GM19467 (cell line): ENCODE data around the gene PACS2.

Experiments used
- ATAC-seq: cut with Tn5 transposase; IDR thresholded peaks from one replicate; pipeline ENCODE4 v1.9.1; 2021; ENCODE audit warnings: mild to moderate bottlenecking, moderate library complexity; ENCODE audit not compliant: unreplicated experiment

PACS2 gene

GRCh38 chr14:105419195-105420091, 104.9 kb downstream of the PACS2 start, which contains the start of gene MTA1:
MTA1 (plus strand) TSS chr14:105419827; CDS start chr14:105420036, 209 bp downstream.
- no peak for ATAC-seq

DNA sequence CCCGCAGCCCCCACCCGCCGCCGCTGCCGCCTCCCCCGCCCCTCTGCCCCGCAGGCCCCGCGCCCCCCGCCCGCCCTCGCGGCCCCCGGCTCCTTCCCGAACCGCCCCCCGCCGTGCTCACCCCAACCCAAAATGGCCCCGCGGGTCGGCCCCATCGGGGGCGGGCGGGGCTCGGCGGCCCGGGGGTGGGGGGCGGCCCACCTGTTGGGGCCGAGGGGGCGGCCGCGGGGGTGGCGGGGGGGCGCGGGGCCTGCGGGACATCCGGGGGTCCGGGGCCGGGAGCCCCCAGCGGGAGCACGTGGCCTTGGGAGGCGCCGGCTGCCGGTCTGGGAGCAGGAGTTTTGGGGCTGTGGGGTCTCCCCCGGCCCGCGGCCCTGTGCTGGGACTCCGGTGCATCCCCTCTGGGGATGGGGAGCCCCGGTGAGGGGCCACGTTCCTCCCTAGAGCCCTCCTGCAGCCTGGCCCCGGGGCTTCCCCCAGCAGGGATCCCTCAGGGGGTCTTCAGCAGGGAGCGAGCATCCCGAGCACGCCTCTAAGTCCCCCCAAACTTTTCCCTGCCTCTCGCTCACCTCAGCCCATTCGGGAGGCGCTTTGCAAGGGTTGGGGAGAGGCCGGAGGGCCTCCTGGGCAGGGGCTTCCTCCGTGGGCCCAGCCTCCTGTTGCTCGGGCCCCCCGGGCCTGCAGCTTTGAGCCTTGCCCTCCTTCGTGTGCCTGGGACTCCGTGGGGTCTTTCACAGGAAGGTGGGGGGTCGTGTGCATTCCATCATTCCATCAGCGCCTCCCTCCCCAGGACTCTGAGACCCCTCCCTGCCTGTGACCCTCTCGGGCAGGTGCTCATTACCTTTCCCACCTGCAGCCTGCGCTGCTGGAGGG, 105.8 kb downstream of the PACS2 start:
- no peak for ATAC-seq

DNA sequence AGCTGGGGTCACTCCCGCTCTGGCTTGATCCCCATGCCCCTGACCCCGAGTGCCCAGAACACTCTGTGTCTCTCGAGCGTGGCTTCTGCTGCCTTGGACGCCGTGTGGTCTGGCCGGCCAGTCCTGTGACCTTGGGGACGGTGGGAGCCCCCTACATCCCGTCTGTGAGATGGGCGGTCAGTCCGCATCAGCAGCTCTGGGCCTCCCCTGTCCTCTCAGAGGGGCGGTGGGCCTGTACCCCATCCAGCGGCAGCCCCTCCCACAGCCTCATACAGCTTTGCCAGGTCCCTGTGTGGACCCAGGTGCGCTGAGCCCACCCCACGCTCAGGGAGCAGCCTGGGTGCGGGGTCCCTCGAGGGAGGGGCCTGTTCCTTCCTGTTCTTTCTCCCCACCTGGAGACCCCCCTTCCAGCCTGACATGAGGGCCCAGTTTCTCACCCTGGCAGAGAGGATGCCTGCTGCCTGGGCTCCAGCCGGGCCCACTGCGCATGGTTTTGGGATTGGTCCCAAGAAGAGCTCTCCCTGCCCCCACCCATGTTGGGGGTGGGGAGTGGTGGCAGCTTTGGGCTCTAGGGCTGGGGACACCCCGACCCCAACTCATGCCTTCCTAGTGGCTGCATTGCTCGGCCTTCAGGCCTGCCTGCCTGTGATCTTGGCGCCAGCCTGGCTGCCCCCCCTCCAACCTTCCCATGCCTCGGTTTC, 106.6 kb downstream of the PACS2 start:
- no peak for ATAC-seq

DNA sequence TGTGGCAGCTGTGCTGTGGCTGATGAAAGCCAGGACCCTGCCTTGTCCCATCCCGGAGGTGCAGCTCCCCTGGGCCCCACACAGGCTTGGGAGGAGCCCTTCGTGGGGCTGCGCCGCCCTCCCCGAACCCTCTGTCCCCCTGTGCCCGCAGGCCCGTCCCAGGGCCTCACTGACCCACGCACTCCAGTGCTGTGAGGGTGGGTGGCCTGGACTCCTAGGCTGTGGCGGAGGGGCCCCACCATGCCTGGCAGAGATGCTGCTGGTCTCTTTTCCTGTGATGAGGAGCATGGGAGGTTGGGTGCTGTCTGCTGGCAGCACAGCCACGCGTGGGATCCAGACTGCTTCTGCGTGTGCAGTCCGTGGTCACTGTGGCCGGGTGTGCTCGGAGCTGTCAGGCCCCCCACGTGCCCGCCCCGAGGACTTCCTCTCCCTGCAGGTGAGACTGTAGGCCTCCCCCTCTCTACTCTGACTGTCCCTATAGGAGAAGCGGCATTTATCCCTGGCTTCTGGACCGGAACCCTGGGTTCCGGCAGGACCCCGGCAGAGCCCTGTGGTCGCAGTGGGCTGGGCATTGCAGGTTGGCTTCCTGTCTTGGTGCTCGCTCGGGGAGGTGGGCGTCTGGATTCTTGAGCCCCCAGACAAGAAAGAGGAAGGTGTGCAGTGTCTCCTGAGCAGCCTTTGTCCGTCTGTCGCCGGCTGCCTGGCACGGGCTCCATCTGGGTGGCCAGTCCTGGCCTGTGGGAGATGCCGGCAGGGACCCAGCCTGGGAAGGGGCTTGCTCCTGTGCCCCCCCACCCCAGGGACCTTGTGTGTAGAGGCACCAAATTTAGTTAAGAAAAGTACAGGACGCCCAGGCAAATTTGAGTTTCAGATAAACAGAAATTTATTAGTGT, 107.4 kb downstream of the PACS2 start:
- no peak for ATAC-seq

- no peak for ATAC-seq
Measured at GRCh38 chr14:105422695-105423487, 108.3 kb downstream of the PACS2 start.

- ATAC-seq = no peak
Measured at GRCh38 chr14:105423488-105424195, 109.1 kb downstream of the PACS2 start.

GRCh38 chr14:105424861-105425260, 110.3 kb downstream of the PACS2 start:
- no peak for ATAC-seq

- no peak for ATAC-seq
Measured at GRCh38 chr14:105425823-105426247, 111.3 kb downstream of the PACS2 start.

GRCh38 chr14:105426416-105427130, 112.0 kb downstream of the PACS2 start:
- no peak for ATAC-seq

DNA sequence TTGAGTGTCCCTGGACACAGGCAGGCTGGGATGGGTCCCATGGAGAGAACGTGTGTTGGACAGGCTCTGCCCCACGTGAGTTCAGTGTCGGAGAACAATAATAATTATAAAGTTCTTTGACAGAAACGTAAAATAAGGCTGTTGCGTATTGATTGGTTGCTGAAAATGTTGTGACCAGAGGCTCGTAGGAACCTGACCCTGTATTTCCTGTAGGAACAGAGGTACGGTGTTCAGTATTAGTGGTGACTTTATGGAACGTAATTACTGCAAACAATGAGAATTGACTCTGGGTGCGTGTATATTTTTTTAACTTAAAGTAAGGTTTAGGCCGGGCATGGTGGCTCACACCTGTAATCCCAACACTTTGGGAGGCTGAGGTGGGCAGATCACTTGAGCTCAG, 112.9 kb downstream of the PACS2 start:
- no peak for ATAC-seq

DNA sequence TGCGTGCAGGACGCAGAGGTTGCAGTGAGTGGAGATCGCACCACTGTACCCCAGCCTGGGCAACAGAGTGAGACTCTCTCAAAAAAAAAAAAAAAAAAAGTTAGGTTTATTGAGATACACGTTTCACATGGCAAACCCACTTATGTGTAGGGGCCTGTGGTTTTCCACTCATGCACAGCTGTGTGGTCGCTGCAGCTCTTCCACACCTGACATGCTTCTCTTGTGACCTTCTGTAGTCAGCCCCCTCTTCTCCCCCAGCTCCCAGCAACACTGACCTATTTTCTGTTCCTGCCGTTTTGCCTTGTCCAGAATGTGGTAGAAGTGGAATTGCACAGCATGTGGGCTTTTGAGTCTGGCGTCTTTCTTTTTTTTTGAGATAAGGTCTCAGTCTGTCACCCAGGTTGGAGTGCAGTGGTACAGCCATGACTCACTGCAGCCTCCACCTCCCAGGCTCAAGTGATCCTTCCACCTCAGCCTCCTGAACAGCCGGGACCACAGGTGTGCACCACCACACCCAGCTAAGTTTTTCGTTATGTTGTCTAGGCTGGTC, 113.5 kb downstream of the PACS2 start:
- no peak for ATAC-seq

- ATAC-seq = no peak
Measured at GRCh38 chr14:105430042-105430441, 115.5 kb downstream of the PACS2 start.

DNA sequence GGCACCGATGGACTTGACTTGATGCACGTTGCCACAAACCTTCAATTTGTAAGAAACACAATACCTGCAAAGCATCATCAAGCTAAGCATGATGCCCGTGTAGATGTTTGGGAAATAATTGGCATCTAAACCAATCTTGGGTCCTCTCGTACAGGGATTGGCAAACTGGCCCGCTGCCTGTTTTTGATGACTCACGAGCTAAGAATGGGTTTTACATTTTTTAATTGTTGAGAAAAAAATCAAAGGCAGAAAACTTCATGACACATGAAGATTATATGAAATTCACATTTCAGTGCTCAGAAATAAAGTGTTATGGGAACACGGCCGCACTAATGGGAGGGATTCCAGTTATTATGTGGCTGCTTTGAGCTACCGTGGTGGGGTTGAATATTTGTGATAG, 116.0 kb downstream of the PACS2 start:
- ATAC-seq = no peak

DNA sequence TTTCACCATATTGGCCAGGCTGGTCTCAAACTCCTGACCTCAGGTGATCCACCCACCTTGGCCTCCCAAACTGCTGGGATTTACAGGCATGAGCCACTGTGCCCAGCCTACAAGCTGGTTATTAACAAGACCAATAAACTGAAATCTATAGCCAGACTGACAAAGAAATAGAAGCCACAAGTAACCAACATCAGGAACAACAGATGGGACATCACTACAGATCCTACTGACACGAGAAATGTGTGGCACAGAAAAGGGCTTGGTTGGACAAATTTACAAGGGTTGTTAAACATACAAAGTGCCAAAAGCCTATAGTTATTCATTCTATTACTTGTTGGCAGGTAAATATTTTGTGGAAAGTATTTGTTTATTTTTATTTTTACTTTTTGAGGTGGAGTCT, 116.7 kb downstream of the PACS2 start:
- no peak for ATAC-seq

DNA sequence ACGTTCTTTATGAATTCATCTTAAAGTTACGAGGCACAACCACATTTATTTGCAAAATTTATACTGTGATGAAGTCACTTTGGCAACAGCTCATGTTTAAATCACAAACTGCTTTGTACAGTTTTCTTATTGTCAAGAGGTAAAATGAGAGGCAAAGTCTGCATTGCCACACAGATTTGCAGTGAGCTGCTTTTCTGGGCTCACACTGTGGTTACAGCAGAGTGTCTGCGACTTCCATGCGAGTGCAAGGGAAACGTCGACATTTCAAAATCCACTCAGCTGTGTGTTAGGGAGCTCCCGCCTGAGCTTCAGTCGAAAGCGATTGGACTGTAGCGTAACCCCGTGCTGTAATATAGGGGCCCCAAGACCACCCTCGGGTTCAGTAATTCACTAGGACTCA, 118.1 kb downstream of the PACS2 start:
- no peak for ATAC-seq

DNA sequence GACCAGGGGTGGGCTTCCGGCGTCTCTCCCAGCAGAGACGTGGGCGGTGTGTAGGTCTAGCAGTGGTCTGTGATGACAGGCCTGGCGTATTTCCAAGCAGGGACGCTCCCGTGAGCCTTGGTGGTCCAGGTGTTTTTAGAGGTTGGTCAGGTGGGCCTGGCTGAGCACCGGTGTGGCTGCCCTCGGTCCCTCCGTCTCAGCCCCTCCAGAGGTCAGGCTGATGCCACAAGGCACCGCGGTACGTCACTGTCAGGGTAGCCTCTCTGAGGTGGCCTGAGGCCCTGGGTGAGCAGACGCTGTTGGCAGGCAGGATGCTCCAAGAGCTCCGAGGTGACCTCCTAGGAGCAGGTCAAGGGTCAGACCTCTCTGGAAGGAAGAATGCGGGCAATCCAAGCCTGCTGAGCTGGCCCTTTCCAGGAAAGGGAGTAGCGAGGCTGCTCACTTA, 118.6 kb downstream of the PACS2 start:
- no peak for ATAC-seq

DNA sequence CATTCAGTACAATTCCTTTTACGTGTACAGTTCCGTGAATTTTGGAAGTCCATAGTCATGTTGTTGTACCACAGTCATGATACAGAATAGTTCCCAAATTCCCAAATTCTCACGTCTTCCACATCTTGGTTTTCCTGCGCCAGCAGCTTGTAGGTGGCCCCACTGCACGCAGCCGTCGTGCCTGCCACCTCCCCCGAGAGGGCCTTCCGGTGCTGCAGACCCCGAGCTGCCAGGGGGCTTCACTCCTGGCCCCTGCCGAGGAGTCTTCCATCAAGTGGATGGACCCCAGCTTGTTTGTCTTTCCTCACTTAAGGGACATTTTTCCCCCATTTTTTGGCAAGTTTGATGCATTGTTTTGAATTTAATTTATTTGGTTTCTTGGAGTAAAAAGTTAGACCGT, 121.9 kb downstream of the PACS2 start:
- ATAC-seq = no peak
